Activated CD4-positive, alpha-beta T cell treated with anti-CD3 and anti-CD28 coated beads, Interleukin-2, amount 50 U/mL, for 48 hours (primary cell): ENCODE measurements around the gene ARHGEF10L.
"Not testable (repeated sequence)": the region's sequence is repeated elsewhere in the genome, so short reads cannot be mapped to it uniquely, and the experiment has no call there.

Experiments
- DNase-seq, 2 experiments: peaks; one replicate each; pipeline ENCODE4 v3.0.0-alpha.2; 2020

ARHGEF10L gene

DNA sequence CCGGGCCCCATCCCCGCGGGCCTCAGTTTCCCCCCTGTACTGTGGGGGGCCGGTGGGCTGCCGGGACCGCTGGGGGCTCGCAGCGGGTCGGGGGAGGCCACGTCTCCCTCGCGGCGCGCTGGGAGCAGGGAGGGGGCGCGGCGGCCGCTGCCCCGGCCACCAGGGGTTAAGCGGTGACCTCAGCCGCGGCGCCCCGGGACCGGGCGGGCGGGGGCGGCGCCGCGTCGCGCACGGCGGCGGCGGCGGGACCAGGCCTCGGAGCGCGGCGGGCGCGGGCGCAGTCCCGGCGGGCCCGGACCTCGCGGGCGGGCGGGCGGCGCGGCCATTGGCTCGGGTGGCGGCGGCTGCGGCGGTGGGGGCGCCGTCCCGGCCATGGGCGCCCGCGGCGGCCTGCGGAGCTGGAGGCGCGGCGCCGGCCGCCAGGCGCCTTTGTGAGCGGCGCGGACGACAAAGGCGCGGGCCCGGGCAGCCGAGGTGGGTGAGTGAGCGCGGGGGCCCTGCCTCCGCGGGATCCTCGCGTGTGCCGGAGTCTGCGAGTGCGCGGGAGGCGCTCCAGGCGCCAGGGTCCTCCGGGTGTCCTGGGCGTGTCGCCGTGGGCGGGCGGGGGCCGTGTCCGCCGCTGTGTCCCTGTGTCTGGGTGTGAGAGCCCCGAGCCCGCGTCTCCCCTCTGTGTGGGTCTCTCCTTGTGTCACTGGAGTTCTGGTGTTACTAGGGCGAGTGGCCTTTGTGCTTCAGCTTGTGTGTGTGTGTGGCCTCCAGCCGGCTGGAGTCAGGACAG is at the start of gene ARHGEF10L:
TSS of gene ARHGEF10L (plus strand) at position 222 of the 778 bp plus-strand sequence. CDS start 40,898 bp downstream, outside the sequence.
- DNase-seq, result peak in 1 of 2 experiments; percentile 1

GRCh38 chr1:17489768-17490417 is 49.6 kb upstream of the ARHGEF10L start:
- DNase-seq, result not testable (repeated sequence)

- DNase-seq, result not testable (repeated sequence)
Measured at GRCh38 chr1:17490667-17491066, 48.8 kb upstream of the ARHGEF10L start.

GRCh38 chr1:17494114-17494729 is 45.3 kb upstream of the ARHGEF10L start:
- DNase-seq, result peak; percentile 68 to 76

DNA sequence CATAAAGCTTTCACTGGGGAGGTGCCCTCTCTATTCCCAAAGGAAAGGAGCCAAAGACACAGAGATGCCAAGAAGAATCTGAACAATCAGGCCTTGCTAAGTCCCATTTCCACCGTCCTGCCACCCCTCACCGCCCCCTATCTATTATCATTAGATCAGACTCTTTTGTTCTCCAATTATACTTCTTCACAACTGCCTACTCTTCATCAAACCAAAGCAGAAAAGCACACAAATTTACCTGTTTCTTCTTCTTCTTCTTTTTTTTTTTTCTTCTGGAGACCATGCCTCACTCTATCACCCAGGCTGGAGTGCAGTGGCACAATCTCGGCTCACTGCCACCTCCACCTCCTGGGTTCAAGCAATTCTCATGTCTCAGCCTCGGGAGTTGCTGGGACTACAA is 43.1 kb upstream of the ARHGEF10L start:
- DNase-seq, result no peak

DNA sequence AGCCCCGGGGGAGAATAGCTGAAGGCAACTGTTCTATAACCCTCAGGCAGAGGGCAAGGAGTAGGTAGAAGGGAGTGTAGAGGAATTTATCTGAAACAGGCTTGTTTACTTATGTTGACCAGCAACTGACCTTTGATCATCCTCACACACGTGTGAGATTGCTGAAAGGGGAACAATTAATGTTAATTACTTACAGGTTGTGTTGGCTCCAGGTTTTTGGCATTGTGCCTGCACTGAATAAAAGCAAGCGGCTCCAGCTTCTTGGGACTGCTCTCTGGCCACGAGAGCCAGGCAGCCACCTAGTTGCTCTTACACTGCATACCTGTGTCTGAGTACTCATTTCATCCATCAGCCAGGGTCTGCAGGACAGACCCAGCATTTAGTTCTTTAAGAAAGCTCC is 41.3 kb upstream of the ARHGEF10L start:
- DNase-seq, result no peak

DNA sequence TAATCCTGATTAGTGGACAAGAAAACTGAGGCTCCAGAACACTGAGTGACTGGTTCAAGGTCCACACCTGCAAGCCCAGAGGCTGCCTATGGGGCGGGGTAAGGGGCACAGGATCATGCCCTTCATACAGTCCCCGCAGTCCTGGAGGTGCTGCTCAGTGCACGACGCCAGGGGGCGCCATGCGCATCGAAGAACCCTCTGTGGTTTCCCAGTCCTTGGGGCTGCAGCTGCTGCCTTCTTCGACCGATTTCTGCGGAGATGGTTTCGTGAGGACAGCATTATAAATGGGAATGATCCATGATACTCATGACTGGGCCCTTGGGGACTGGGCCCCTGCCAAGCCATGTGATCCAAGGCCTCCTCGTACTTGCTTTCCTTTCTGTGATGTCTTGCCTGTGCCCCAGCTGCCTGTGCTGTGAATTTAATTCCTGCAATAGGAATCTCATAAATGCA is 37.1 kb upstream of the ARHGEF10L start:
- peak; percentile 65 to 72 for DNase-seq

GRCh38 chr1:17503146-17503545 is 36.4 kb upstream of the ARHGEF10L start:
- DNase-seq, result no peak

GRCh38 chr1:17507200-17507599 is 32.3 kb upstream of the ARHGEF10L start:
- DNase-seq, result not testable (repeated sequence)

DNA sequence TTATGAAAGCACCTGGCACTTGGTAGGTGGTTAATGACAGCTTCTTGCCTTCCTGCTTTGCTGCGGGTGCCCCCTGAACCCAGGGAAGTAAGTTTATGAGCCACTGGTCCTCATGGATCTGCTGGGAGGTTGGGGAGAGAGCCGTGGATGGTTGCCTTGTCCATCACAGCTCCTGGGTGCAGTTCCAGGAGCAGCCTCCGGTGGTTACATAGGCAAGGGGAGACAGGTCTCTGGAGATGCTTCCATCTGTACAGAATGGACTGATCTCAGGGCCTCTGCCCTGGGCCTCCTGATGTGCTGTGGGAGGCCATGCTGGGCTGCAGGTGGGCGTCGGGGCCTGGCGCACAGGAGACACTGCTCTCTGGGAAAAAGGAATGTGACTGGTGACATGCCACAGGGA is 31.6 kb upstream of the ARHGEF10L start:
- no peak for DNase-seq

GRCh38 chr1:17509363-17509762 is 30.1 kb upstream of the ARHGEF10L start:
- no peak for DNase-seq

DNA sequence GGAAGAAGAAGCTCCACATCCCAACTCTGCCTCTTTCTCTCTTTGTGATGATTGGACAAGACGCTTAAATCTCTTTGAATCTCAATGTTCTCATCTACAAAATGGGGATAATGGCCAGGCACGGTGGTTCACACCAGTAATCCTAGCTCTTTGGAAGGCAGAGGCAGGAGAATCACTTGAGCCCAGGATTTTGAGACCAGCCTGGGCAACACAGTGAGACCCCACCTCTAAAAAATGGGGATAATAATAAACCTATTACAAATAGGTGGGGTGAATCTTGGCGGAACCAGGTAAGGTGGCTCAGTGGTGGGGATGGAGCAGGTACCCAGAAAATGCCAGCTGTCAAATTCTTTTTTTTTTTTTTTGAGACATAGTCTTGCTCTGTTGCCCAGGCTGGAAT is 29.4 kb upstream of the ARHGEF10L start:
- DNase-seq, result no peak

DNA sequence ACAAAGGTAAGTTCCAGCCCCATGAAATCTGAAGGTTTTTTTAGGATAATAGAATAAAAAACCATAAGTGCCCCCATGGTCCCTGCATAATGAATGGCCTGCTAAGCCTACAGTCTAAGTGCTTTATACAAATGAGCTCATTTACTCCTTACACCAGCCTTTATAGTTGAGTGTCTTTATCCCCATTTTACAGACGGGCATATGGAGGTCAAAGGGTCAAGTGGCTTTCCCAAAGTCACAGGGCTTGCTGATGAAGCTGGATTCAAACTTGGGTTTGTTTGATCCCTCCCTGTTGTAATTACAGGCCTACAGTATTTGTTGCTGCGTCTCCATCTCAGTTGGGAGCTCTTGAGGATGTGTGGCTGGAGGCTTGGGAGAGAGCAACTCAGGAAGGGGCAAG is 28.3 kb upstream of the ARHGEF10L start:
- no peak for DNase-seq

- no peak for DNase-seq
Measured at GRCh38 chr1:17513131-17513530, 26.4 kb upstream of the ARHGEF10L start.

DNA sequence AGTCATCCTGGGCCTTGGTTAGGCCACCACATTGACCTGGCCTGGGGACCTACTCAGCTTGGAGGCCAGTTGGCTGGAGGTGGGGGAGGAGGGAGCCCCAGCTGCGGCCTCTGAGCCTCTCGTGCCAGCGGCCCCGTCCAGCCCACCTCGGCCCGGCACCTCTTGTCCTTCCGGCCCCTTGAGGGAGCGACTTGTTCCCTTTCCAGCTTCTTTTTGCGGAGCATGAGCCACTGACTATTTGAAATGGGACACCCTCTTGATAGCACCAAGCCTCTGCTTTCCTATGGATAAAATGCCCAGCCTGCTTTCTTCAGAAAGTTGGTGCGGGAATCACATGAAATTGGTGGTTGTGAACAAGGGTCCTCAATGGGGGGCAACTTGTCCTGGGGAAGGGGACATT is 24.7 kb upstream of the ARHGEF10L start:
- no peak for DNase-seq

GRCh38 chr1:17515902-17516301 is 23.6 kb upstream of the ARHGEF10L start:
- no peak for DNase-seq

- DNase-seq, result no peak
Measured at GRCh38 chr1:17516303-17517214, 22.9 kb upstream of the ARHGEF10L start.

GRCh38 chr1:17520041-17520440 is 19.5 kb upstream of the ARHGEF10L start:
- DNase-seq, result no peak

DNA sequence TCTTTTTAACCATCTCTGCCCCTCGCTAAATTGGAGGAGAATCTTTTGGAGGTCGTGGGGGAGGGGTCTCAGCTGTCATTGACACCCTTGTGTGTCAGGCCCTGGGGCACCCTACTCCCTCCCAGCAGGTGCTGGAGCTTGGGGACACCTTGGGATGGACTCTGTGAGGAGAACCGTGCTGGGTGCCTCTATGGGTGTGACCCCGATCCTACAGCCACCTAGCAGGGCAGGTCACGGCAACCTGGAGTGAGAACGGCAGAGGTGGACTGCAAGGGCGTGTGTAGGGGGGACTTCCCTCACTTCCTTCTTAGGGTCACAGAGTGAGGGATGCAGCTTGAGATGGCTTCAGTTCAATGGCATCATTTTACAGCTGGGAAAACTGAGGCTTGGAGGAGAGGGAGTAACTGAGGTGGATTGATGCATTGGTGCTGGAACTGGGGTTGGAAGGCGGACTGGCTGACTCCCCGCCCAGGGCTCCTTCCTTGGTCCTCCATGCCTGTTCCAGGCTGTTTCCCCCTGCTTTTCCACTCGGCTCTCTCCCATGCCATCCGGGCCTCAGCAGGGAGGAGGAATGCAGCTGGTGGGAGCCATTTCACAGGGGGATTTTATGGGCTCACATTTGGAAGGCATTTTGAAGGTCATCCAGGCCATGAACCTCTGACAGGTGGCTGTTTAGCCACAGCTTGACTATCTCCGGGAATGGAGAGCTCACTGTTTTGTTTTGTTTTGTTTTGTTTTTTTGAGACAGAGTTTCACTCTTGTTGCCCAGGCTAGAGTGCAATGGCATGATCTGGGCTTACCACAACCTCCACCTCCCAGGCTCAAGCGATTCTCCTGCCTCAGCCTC is 18.8 kb upstream of the ARHGEF10L start:
- no peak for DNase-seq

DNA sequence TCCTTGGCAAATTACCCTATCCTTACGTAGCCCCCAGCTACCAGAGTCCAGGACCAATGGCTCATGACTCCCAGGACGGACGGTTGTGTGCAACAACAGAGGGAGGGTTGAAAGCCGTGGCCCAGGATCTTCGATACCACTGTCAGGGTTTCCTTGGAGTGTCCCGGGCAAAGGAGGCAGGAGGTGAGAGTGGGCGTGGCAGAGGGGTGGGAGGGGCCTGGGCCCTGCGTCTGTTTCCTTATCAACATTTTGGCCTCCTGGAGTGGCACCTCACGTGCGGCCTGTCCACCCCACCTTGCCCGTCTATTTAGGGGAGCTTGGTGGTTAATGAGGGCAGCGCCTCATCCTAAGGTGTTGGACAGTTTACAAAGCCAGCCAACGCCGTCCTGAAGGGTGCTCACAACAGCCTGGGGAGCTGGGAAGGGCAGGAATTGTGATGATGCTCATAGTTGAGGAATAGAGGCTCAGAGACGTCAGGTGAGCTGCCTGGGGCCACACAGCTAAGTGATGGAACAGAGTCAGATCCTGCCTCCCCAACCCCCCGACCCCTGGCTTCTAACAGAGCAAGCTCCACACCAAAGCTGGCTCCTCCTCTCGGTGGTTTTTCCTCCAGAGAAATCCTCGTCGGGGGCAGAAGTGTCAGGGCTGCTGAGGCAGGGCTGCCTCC is 17.4 kb upstream of the ARHGEF10L start:
- no peak for DNase-seq
